ENCODE measurements around the gene FN3KRP.

FN3KRP gene

GRCh38 chr17:82698065-82698973 is 18.2 kb upstream of the FN3KRP start, which contains the start of gene RAB40B:
Gene RAB40B, minus strand, starts transcription at chr17:82698698. Its CDS starts 102 bp downstream, at chr17:82698596.
- H3K9me3 Mint-ChIP-seq, result no peaks in the 10 kb centered on the region
- H3K4me1 Mint-ChIP-seq, result peaks cover 11% of the 10 kb centered on the region
- peak within 1 kb of the TSS; percentile 87 for H3K4me3 Mint-ChIP-seq
- no peaks in the 10 kb centered on the region for H3K27me3 Mint-ChIP-seq
- peaks cover 8% of the 10 kb centered on the region for H3K36me3 Mint-ChIP-seq
- H3K27ac Mint-ChIP-seq, result no peak within 1 kb of the TSS

DNA sequence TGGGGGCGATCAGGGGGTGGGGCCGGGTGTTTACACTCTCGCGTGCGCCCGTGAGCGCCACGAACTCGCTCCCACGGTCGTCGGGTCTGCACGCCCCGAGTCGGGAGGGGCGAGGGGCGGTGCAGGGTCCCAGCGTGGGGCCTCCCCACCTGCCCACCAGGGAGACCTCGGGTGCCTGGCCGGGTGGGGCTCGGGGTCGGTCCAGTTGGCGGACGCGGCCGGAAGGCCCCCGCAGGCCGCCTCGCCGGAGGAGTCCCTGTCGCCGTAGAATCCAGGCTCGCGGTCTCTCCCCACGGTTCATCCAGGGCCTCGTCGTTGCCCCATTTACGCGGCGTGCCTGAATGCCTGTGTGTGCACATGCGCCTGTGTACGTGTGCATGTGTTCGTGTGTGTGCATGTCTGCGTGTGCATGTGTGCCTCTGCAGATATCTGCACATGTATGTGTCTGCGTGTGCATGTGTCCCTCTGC is 17.5 kb upstream of the FN3KRP start:
- H3K4me3 Mint-ChIP-seq, result peak overlapping the region; percentile 87
- H3K4me1 Mint-ChIP-seq, result peaks cover 11% of the 10 kb centered on the region
- H3K9me3 Mint-ChIP-seq, result no peaks in the 10 kb centered on the region
- H3K27me3 Mint-ChIP-seq, result no peaks in the 10 kb centered on the region
- H3K36me3 Mint-ChIP-seq, result peaks cover 8% of the 10 kb centered on the region
- no peak overlapping the region for H3K27ac Mint-ChIP-seq

DNA sequence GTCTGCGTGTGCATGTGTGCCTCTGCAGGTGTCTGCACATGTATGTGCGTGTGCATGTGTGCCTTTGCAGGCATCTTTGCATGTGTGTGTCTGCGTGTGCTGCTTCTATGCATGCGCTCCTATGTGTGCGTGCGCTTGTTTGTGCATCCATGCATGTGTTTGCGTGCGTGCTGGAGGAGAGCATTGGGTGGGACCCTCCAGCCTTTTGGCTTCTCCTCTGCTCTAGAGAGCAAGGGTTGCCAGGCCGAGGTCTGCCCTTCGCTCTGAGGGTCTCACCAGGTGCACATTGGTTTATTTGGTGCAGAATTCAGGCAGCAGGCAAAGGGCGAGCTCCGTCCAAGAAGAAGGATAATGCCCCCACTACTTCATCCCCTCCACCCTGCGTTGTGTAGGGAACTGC is 17.0 kb upstream of the FN3KRP start:
- H3K36me3 Mint-ChIP-seq, result peaks cover 5% of the 10 kb centered on the region
- H3K27me3 Mint-ChIP-seq, result no peaks in the 10 kb centered on the region
- no peak overlapping the region for H3K27ac Mint-ChIP-seq
- peak overlapping the region; percentile 87 for H3K4me3 Mint-ChIP-seq
- H3K4me1 Mint-ChIP-seq, result peaks cover 11% of the 10 kb centered on the region
- no peaks in the 10 kb centered on the region for H3K9me3 Mint-ChIP-seq

GRCh38 chr17:82702231-82702927 is 14.1 kb upstream of the FN3KRP start:
- H3K27me3 Mint-ChIP-seq, result no peaks in the 10 kb centered on the region
- no peaks in the 10 kb centered on the region for H3K9me3 Mint-ChIP-seq
- no peak overlapping the region for H3K27ac Mint-ChIP-seq
- H3K36me3 Mint-ChIP-seq, result no peaks in the 10 kb centered on the region
- peaks cover 4% of the 10 kb centered on the region for H3K4me1 Mint-ChIP-seq
- H3K4me3 Mint-ChIP-seq, result no peak overlapping the region

DNA sequence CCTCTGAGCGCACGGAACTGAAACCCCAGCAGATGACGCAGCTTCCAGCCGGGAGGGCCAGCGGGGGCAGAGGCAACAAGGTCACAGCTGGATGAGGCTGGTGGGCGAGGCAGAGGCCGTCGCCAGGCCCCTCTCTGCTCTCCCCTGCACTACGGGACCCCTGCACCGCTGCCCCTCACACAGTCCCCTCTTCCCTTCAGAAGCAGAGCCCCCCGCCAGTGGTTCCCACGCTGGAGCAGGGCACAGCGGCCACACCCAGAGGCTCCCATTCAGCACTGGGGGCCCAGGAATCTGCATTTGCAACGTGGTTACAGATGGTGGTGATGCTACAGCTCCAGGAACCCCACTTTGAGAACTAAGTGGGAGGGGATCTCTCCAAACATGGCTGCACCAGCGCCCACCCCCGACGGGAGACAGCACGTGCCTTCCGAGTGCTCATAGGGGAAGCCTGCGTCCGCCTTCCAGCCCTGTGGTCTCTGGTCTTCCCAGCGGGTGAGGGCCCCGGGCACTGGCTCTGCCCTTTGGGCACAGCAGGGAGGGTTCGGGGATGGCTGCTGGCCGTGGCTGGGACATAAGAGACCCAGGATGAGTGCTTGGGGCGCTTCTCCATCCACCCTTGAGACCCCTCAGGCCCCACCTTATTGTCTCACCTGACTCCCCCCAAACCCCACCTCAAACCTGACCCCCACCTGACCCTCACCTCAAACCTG is 13.3 kb upstream of the FN3KRP start:
- Mint-ChIP-seq H3K4me1 (peaks cover 4% of the 10 kb centered on the region), H3K27ac (no peak overlapping the region), H3K27me3 (no peaks in the 10 kb centered on the region), H3K9me3 (no peaks in the 10 kb centered on the region), H3K4me3 (no peak overlapping the region), H3K36me3 (no peaks in the 10 kb centered on the region)

DNA sequence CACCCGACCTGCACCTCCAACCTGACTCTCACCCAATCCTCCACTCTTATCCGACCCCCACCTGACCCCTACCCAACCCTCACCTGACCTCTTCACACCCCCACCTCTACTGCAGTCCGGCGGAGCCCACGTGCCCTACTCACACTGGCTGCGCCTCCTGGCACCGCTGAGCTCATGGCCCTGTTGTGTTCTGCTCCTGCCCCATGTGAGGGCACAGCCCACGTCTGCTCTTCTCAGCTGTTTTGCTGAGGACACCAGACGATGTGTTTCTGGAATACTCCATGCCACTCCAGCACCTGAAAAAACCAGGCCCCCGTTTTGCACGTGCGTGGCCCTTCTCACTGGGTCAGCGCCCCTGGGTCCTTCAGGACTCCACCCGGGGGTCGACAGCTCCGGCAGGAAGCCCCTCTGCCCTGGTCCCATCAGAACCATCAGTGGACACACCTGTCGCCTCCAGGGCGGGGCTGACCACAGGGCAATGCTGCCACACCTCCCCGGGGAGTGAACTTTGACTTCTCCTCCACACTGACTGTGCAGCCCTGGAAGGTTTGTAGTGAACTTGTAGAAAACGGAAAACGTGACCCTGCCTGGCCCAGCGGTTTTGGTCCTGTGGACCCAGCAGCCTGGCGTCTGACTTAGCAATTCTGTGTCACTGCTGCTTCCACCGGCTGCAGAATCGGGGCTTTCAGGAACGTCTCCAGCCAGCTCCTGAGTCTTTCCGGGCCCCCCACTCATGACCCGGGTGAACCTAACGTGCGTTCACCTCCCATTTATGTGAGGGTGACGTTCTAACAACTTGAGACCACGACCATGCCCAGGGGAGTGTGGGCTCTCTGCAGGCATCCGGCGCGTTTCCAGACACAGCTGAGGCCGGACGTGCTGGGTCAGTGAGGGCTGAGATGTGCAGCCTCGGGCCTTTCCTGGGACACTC is 12.3 kb upstream of the FN3KRP start:
- no peaks in the 10 kb centered on the region for H3K36me3 Mint-ChIP-seq
- peaks cover 2% of the 10 kb centered on the region for H3K4me1 Mint-ChIP-seq
- H3K9me3 Mint-ChIP-seq, result no peaks in the 10 kb centered on the region
- no peaks in the 10 kb centered on the region for H3K27me3 Mint-ChIP-seq
- no peak overlapping the region for H3K27ac Mint-ChIP-seq
- no peak overlapping the region for H3K4me3 Mint-ChIP-seq

DNA sequence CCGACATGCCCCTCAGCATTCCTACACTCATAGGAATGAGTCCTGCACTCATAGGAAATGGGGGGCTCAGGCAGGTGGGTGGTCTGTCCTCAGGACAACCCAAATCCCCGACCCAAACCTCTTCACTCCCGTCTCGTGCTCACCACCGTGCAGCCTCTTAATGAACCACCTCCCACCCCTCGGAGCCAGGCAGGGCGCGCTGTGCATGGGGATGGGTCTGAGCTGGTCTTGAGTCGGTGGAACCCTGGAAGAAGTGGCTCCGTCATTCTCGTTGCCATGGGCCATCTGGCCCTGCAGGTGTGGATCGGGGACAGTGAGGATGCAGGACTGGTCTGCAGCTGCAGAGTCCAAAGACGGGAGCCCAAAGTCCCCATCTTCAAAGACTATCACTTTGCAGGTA is 11.6 kb upstream of the FN3KRP start:
- H3K9me3 Mint-ChIP-seq, result no peaks in the 10 kb centered on the region
- H3K27ac Mint-ChIP-seq, result no peak overlapping the region
- H3K4me1 Mint-ChIP-seq, result no peaks in the 10 kb centered on the region
- H3K27me3 Mint-ChIP-seq, result no peaks in the 10 kb centered on the region
- no peak overlapping the region for H3K4me3 Mint-ChIP-seq
- H3K36me3 Mint-ChIP-seq, result no peaks in the 10 kb centered on the region

DNA sequence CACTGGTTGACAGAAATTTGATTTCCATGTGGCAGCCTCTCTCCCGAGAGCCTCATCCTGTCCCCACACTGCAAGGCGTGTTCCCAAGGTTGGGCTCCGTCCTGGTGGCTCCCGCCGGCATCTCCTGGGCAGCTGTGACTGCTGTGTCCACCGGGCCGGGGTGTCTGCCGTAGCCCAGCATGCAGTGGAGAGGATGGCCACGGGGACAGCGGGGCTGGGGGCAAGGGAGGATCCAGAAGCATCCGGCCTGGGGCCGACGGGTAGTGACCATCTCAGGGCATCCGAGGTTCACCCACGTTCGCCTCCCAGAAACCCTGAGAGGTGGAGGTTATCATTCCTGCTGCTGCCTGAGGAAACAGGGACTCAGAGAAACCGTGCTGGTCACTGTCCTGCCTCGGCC is 10.8 kb upstream of the FN3KRP start:
- no peaks in the 10 kb centered on the region for H3K4me1 Mint-ChIP-seq

GRCh38 chr17:82709024-82709675 is 7.4 kb upstream of the FN3KRP start:
- no peaks in the 10 kb centered on the region for H3K36me3 Mint-ChIP-seq
- H3K4me3 Mint-ChIP-seq, result no peak overlapping the region
- no peak overlapping the region for H3K27ac Mint-ChIP-seq
- no peaks in the 10 kb centered on the region for H3K4me1 Mint-ChIP-seq
- H3K27me3 Mint-ChIP-seq, result no peaks in the 10 kb centered on the region
- no peaks in the 10 kb centered on the region for H3K9me3 Mint-ChIP-seq

More for the DNA sequence above, 10.8 kb upstream of the FN3KRP start:
- H3K27me3 Mint-ChIP-seq, result no peaks in the 10 kb centered on the region
- H3K36me3 Mint-ChIP-seq, result no peaks in the 10 kb centered on the region
- no peaks in the 10 kb centered on the region for H3K9me3 Mint-ChIP-seq
- no peak overlapping the region for H3K27ac Mint-ChIP-seq
- no peak overlapping the region for H3K4me3 Mint-ChIP-seq

DNA sequence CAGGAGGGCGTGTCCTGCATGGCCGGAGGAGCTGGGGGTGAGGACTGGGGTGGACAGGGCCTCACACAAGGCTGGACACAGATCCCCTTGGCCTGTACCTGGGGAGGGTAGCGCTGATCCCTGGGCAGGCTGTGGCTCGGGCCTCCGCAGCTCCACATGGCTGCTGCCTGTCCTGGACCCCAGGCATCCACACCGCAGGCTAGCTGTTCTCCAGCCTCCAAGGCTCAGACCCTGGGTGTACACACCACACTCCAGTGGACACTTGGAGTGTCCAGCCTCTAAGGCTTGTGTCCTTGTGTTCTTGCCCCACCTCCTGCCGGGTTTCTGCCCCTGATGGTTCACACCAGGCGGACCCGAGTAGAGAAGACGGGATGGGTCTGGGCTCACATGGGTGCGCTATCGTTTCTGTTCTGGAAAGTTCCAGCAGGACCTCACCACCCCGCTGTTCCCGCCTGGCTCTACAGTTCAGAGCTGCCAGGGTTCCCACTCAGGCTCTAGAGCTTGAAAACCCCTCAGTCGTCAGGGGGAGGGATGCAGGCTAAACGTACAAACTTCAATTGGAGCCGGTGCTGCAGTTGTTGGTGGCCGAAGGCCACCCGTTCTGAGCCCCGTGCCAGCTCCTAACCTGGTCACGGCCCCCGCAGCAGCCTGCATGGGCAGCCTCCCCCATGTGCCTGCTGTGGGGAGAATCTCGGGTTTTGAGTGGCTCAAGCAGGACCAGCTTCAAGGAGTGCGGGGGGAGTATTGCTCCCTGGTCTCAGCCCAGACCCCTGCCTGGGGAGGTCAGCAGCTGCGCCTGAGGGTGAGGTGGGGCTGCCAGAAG is 6.6 kb upstream of the FN3KRP start:
- Mint-ChIP-seq H3K27ac (no peak overlapping the region), H3K4me3 (no peak overlapping the region), H3K4me1 (no peaks in the 10 kb centered on the region), H3K36me3 (no peaks in the 10 kb centered on the region), H3K9me3 (no peaks in the 10 kb centered on the region), H3K27me3 (no peaks in the 10 kb centered on the region)

GRCh38 chr17:82710499-82711232 is 5.8 kb upstream of the FN3KRP start:
- H3K27ac Mint-ChIP-seq, result no peak overlapping the region
- H3K4me3 Mint-ChIP-seq, result no peak overlapping the region
- H3K36me3 Mint-ChIP-seq, result no peaks in the 10 kb centered on the region
- H3K9me3 Mint-ChIP-seq, result no peaks in the 10 kb centered on the region
- H3K27me3 Mint-ChIP-seq, result no peaks in the 10 kb centered on the region
- H3K4me1 Mint-ChIP-seq, result peaks cover 2% of the 10 kb centered on the region

DNA sequence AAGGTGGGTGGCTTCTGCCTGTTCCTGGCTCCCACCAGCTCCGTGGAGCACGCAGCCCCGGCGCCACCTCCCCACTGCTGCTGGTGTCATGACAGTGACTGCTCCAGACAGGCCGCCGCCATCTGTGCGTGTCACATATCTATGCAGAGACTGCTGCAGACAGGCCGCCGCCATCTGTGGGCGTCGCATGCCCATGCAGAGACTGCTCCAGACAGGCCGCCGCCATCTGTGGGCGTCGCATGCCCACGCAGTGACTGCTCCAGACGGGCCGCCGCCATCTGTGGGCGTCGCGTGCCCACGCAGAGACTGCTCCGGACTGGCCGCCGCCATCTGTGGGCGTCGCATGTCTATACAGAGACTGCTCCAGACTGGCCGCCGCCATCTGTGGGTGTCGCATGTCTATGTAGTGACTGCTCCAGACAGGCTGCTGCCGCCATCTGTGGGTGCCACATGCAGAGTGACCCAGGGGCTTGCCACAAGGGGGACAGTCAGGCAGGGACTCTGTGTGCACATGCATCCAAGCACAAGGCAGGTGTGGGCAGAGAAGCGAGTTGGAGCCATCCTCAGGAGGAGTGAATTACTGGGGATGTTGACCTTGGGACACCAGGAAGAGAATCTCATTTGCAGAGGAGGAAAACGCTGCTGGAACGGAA is 3.3 kb upstream of the FN3KRP start:
- Mint-ChIP-seq H3K4me1 (peaks cover 12% of the 10 kb centered on the region), H3K9me3 (no peaks in the 10 kb centered on the region), H3K4me3 (no peak overlapping the region), H3K36me3 (no peaks in the 10 kb centered on the region), H3K27ac (no peak overlapping the region), H3K27me3 (no peaks in the 10 kb centered on the region)
